PC-9 (cell line): ENCODE results near the gene LRP10. TPM values are rescaled to one million over a fixed set of nuclear protein-coding genes. Genes with fewer than 3 reads are reported as not detected.

Source experiments
- BruUV-seq: library from RNA; stranded (reverse); fragments of 400-500 nt; replicated peaks from 2 replicates; lab custom pipeline; 2021; lab: Mats Ljungman, UMichigan
- CTCF ChIA-PET: fragments of 300-600 bp; sonication (Branson Sonifier 250); formaldehyde crosslinking; loops from one replicate; lab custom pipeline; 2022; ENCODE audit warnings: antibody characterized with exemption; lab: Charles Lee
- POLR2A ChIA-PET: fragments of 300-600 bp; sonication (Branson Sonifier 250); formaldehyde crosslinking; loops from one replicate; lab custom pipeline; 2022; ENCODE audit warnings: antibody characterized with exemption; ENCODE audit not compliant: unreplicated experiment; lab: Charles Lee
- DNase-seq, 2 experiments: peaks; one replicate each; pipeline versions ENCODE4 v3.0.0 to v3.0.0-alpha.2; 2015 to 2022; ENCODE audit warnings: mixed read lengths in 1 of 2
- H2AFZ ChIP-seq: fragments of 200-600 bp; sonication (generic); 2 replicates; pipeline ENCODE4 v1.8.1; 2017; ENCODE audit warnings: antibody characterized with exemption
- H3F3A ChIP-seq: fragments of 200-600 bp; sonication (generic); 2 replicates; pipeline ENCODE4 v1.8.1; 2017; ENCODE audit warnings: antibody characterized with exemption, mild to moderate bottlenecking, low read depth; ENCODE audit not compliant: insufficient read depth
- H3K27ac ChIP-seq: fragments of 200-600 bp; sonication (generic); 2 replicates; pipeline ENCODE4 v1.6.1; 2016; ENCODE audit warnings: mixed run types
- H3K27me3 ChIP-seq: fragments of 200-600 bp; sonication (generic); 2 replicates; pipeline ENCODE4 v1.6.1; 2016; ENCODE audit warnings: low read depth, mixed run types; ENCODE audit not compliant: insufficient read depth
- H3K36me3 ChIP-seq: fragments of 200-600 bp; sonication (generic); 2 replicates; pipeline ENCODE4 v1.6.1; 2016; ENCODE audit warnings: low read depth, mixed run types
- H3K4me1 ChIP-seq: fragments of 200-600 bp; sonication (generic); replicated peaks from 2 replicates; pipeline ENCODE4 v1.6.1; 2016; ENCODE audit warnings: mixed run types; ENCODE audit not compliant: insufficient read depth
- H3K4me2 ChIP-seq: fragments of 200-600 bp; sonication (generic); 2 replicates; pipeline ENCODE4 v1.6.1; 2017; ENCODE audit warnings: mixed run types
- H3K4me3 ChIP-seq: fragments of 200-600 bp; sonication (generic); 2 replicates; pipeline ENCODE4 v1.6.1; 2016; ENCODE audit warnings: mixed run types
- H3K79me2 ChIP-seq: fragments of 200-600 bp; sonication (generic); 2 replicates; pipeline ENCODE4 v1.6.1; 2017; ENCODE audit warnings: low read depth, mixed run types
- H3K9me2 ChIP-seq: fragments of 200-600 bp; sonication (generic); 2 replicates; pipeline ENCODE4 v1.8.1; 2017; ENCODE audit warnings: mild to moderate bottlenecking; ENCODE audit not compliant: insufficient read depth
- H3K9me3 ChIP-seq: fragments of 200-600 bp; sonication (generic); 2 replicates; pipeline ENCODE4 v1.8.1; 2016; ENCODE audit warnings: low read depth; ENCODE audit not compliant: insufficient read depth
- H4K20me1 ChIP-seq: fragments of 200-600 bp; sonication (generic); 2 replicates; pipeline ENCODE4 v1.8.1; 2017; ENCODE audit not compliant: insufficient read depth
- CTCF ChIP-seq: fragments of 200-600 bp; sonication (generic); conservative IDR thresholded peaks from 2 replicates; pipeline ENCODE4 v1.6.1; 2017; ENCODE audit warnings: mixed run types, antibody characterized with exemption, mild to moderate bottlenecking, moderate library complexity
- EZH2 ChIP-seq: fragments of 200-600 bp; sonication (generic); IDR thresholded peaks from 2 replicates; pipeline ENCODE4 v1.8.0; 2017; ENCODE audit warnings: antibody characterized with exemption, low read depth
- intact Hi-C: fragments of 100-400 bp; cut with micrococcal nuclease; formaldehyde crosslinking; loops from one replicate; pipeline ENCODE4 v1.10.0; 2022; ENCODE audit not compliant: unreplicated experiment
- total RNA-seq: library from RNA; stranded (reverse); gene quantifications from 2 replicates; pipeline ENCODE4 v1.2.3, GENCODE V29; 2021

The LRP10 gene
- total RNA-seq, 1 experiment from 2014 or later: 61.6 TPM

- DNase-seq: no peak
- Histone ChIP-seq H3K79me2 (no peaks in the 10 kb centered on the region), H3K4me1 (no peaks in the 10 kb centered on the region), H3K36me3 (no peaks in the 10 kb centered on the region), H3K4me2 (no peak overlapping the region), H3K4me3 (no peak overlapping the region), H2AFZ (no peak overlapping the region), H3K27ac (no peak overlapping the region), H4K20me1 (no peaks in the 10 kb centered on the region), H3K9me2 (no peaks in the 10 kb centered on the region), H3K27me3 (no peaks in the 10 kb centered on the region), H3F3A (peaks cover 8% of the 10 kb centered on the region; the same call in 1 of the 2 replicates), H3K9me3 (no peaks in the 10 kb centered on the region)
- ChIA-PET POLR2A (interaction anchor here (0.7 kb wide), 1 partner anchor 737 kb away, joined by 3 read pairs; no protein-coding TSS in a partner anchor), CTCF (no interaction called here)
- BruUV-seq: no TSS peak
- intact Hi-C loops: no loop called here
- TF ChIP-seq EZH2: no peak
- no peak for TF ChIP-seq CTCF
Measured at GRCh38 chr14:22895402-22895801, 23.9 kb downstream of the LRP10 start.

GRCh38 chr14:22896356-22896755 lies 24.8 kb downstream of the LRP10 start:
- no peak overlapping the region for H3K4me3 ChIP-seq
- no peak overlapping the region for H3K27ac ChIP-seq
- peaks cover 14% of the 10 kb centered on the region; the same call in 1 of the 2 replicates for H3F3A ChIP-seq
- no peaks in the 10 kb centered on the region for H4K20me1 ChIP-seq
- H3K9me2 ChIP-seq: no peaks in the 10 kb centered on the region
- no peak for DNase-seq
- H3K4me2 ChIP-seq: no peak overlapping the region
- no peaks in the 10 kb centered on the region for H3K4me1 ChIP-seq
- no peaks in the 10 kb centered on the region for H3K9me3 ChIP-seq
- TF ChIP-seq CTCF (no peak), EZH2 (no peak)
- no peaks in the 10 kb centered on the region for H3K27me3 ChIP-seq
- ChIA-PET POLR2A (no interaction called here), CTCF (no interaction called here)
- no peaks in the 10 kb centered on the region for H3K79me2 ChIP-seq
- no peaks in the 10 kb centered on the region; the same call in 1 of the 2 replicates for H3K36me3 ChIP-seq
- no peak overlapping the region for H2AFZ ChIP-seq
- no TSS peak for BruUV-seq
- intact Hi-C loops: no loop called here

- CTCF ChIA-PET: no interaction called here
- Histone ChIP-seq H3K9me3 (no peaks in the 10 kb centered on the region), H3K79me2 (no peaks in the 10 kb centered on the region), H3K9me2 (no peaks in the 10 kb centered on the region), H3K4me2 (no peak overlapping the region), H4K20me1 (no peaks in the 10 kb centered on the region), H3F3A (peaks cover 16% of the 10 kb centered on the region; the same call in 1 of the 2 replicates), H3K4me3 (no peak overlapping the region), H3K27me3 (no peaks in the 10 kb centered on the region), H2AFZ (no peak overlapping the region), H3K4me1 (no peaks in the 10 kb centered on the region), H3K36me3 (no peaks in the 10 kb centered on the region; the same call in 1 of the 2 replicates), H3K27ac (no peak overlapping the region)
- no peak for DNase-seq
- BruUV-seq: no TSS peak
- POLR2A ChIA-PET: interaction anchor here (0.5 kb wide), 1 partner anchor 16 kb away, joined by 11 read pairs; no protein-coding TSS in a partner anchor
- intact Hi-C loops: no loop called here
- TF ChIP-seq EZH2 (no peak), CTCF (no peak)
Measured at GRCh38 chr14:22896760-22897159, 25.2 kb downstream of the LRP10 start.
